Prostate gland (tissue), 2 donors: ENCODE results near the gene KCTD18.

ENCODE experiments used
- CTCF ChIP-seq, 4 experiments: fragments of 200-600 bp in 2 of 4; fragments of 450-650 bp in 2 of 4; sonication (generic) in 2 of 4; IDR thresholded peaks; 1 replicate in 3 of 4; 2 replicates in 1 of 4; pipeline ENCODE4 v1.5.1; 2016 to 2019; ENCODE audit warnings: antibody characterized with exemption in 4 of 4, mild to moderate bottlenecking in 2 of 4, moderate library complexity in 2 of 4
- POLR2A ChIP-seq: fragments of 450-650 bp; IDR thresholded peaks from one replicate; pipeline ENCODE4 v1.6.1; 2016; ENCODE audit warnings: antibody characterized with exemption, mild to moderate bottlenecking

- TF ChIP-seq CTCF (IDR thresholded peaks at IDR 0.05) (no peak), POLR2A (no peak)
Measured at GRCh38 chr2:200448455-200448854, 61.4 kb downstream of the KCTD18 start.
